ENCODE measurements around the gene DPEP1.
A peak's percentile ranks its signal among the peaks of the same experiment; 100 is the strongest.

- TF ChIP-seq REST (IDR thresholded peaks at IDR 0.05): peak; percentile 89
- no peak for TF ChIP-seq CTCF (IDR thresholded peaks at IDR 0.05; ENCODE audit: low read depth, low read length, missing input control)
- peak; percentile 46 for TF ChIP-seq YY1 (IDR thresholded peaks at IDR 0.05)
Observed at GRCh38 chr16:89687092-89687940, 73.9 kb downstream of the DPEP1 start.

All from liver (tissue), 2 donors.